AG09309 (cell line): ENCODE results near the gene GAB2.

Experiments
- DNase-seq: peaks from one replicate; pipeline ENCODE4 v3.0.0-alpha.2; 2010; ENCODE audit warnings: low read depth
- H3K4me3 ChIP-seq: 2 replicates; pipeline ENCODE4 v1.5.1; 2011; ENCODE audit warnings: mild to moderate bottlenecking, low read depth, low read length, moderate library complexity; ENCODE audit not compliant: control insufficient read depth
- CTCF ChIP-seq: IDR thresholded peaks from 2 replicates; pipeline ENCODE4 v1.5.1; 2011; ENCODE audit warnings: mild to moderate bottlenecking, low read depth, low read length, inconsistent platforms; ENCODE audit not compliant: insufficient read depth, control insufficient read depth; ENCODE audit errors: missing control alignments

GAB2 gene

GRCh38 chr11:78338138-78338537, 79.5 kb downstream of the GAB2 start:
- H3K4me3 ChIP-seq = no peak overlapping the region
- no peak for TF ChIP-seq CTCF
- DNase-seq = no peak

GRCh38 chr11:78337554-78337924, 80.1 kb downstream of the GAB2 start:
- no peak overlapping the region for H3K4me3 ChIP-seq
- no peak for TF ChIP-seq CTCF
- no peak for DNase-seq

GRCh38 chr11:78336877-78337553, 80.6 kb downstream of the GAB2 start:
- DNase-seq = no peak
- TF ChIP-seq CTCF = no peak
- H3K4me3 ChIP-seq = no peak overlapping the region

- DNase-seq = no peak
- TF ChIP-seq CTCF = no peak
- no peak overlapping the region for H3K4me3 ChIP-seq
Observed at GRCh38 chr11:78334109-78334508, 83.5 kb downstream of the GAB2 start.

GRCh38 chr11:78332872-78333271, 84.7 kb downstream of the GAB2 start:
- no peak for DNase-seq
- no peak overlapping the region for H3K4me3 ChIP-seq
- no peak for TF ChIP-seq CTCF

GRCh38 chr11:78332174-78332866, 85.3 kb downstream of the GAB2 start:
- DNase-seq = no peak
- no peak for TF ChIP-seq CTCF
- H3K4me3 ChIP-seq = no peak overlapping the region

GRCh38 chr11:78331711-78332110, 85.9 kb downstream of the GAB2 start:
- no peak for DNase-seq
- TF ChIP-seq CTCF = no peak
- no peak overlapping the region for H3K4me3 ChIP-seq
